ENCODE results near the gene SLC7A8.
A peak's percentile ranks its signal among the peaks of the same experiment; 100 is the strongest.

Gene SLC7A8

GRCh38 chr14:23079716-23080115, 103.7 kb downstream of the SLC7A8 start:
- DNase-seq (ENCODE audit: extremely low spot score, insufficient read length, low read depth) (no peak), FAIRE-seq (no peak)

GRCh38 chr14:23078692-23079116, 104.8 kb downstream of the SLC7A8 start:
- no peak for FAIRE-seq

GRCh38 chr14:23077962-23078361, 105.5 kb downstream of the SLC7A8 start:
- DNase-seq (ENCODE audit: extremely low spot score, insufficient read length, low read depth) (no peak), FAIRE-seq (no peak)

More at GRCh38 chr14:23078692-23079116, 104.8 kb downstream of the SLC7A8 start:
- no peak for DNase-seq (ENCODE audit: extremely low spot score, insufficient read length, low read depth)

GRCh38 chr14:23076785-23077408, 106.6 kb downstream of the SLC7A8 start:
- peak; percentile 47 for FAIRE-seq

More at GRCh38 chr14:23076785-23077408, 106.6 kb downstream of the SLC7A8 start:
- DNase-seq (ENCODE audit: extremely low spot score, insufficient read length, low read depth), result no peak

Data from GM18507 (cell line).